Activated T-helper 2 cell treated with anti-CD3 and anti-CD28 coated beads, Interferon-gamma antibody, Interleukin-2, Interleukin-4, amounts not matched to agents 10 μg/mL and 5 μg/mL and 100 μg/mL, durations not matched to agents 14 hours and 24 hours and 36 hours (primary cell): ENCODE results near the gene SFN. TPM values are rescaled to one million over a fixed set of nuclear protein-coding genes. Genes with fewer than 3 reads are reported as not detected.
"Not testable (repeated sequence)": the region's sequence is repeated elsewhere in the genome, so short reads cannot be mapped to it uniquely, and the experiment has no call there.

Experiments
- DNase-seq: peaks from one replicate; pipeline ENCODE4 v3.0.0; 2021; ENCODE audit warnings: low spot score
- H3K27ac Mint-ChIP-seq: one replicate; pipeline ENCODE4 v1.8.0; 2021; ENCODE audit warnings: mixed read lengths
- H3K27me3 Mint-ChIP-seq: one replicate; pipeline ENCODE4 v1.8.0; 2021; ENCODE audit warnings: low read depth, mixed read lengths
- H3K36me3 Mint-ChIP-seq: one replicate; pipeline ENCODE4 v1.8.0; 2021; ENCODE audit warnings: low read depth, mixed read lengths
- H3K4me1 Mint-ChIP-seq: one replicate; pipeline ENCODE4 v1.8.0; 2021; ENCODE audit warnings: low read depth, mixed read lengths
- H3K4me3 Mint-ChIP-seq: one replicate; pipeline ENCODE4 v1.8.0; 2021; ENCODE audit warnings: low read depth, mild to moderate bottlenecking, moderate library complexity, mixed read lengths
- H3K9me3 Mint-ChIP-seq: one replicate; pipeline ENCODE4 v1.8.0; 2021; ENCODE audit warnings: mixed read lengths
- intact Hi-C: fragments of 100-400 bp; cut with micrococcal nuclease; formaldehyde crosslinking; loops from one replicate; pipeline ENCODE4 v1.15.1; 2023
- total RNA-seq: library from RNA; stranded (reverse); gene quantifications from 2 replicates; pipeline ENCODE4 v1.2.3, GENCODE V29; 2022

Gene SFN
- total RNA-seq, 1 donor from 2014 or later: 0.62 TPM

GRCh38 chr1:26861286-26861701 is 1.7 kb upstream of the SFN start:
- DNase-seq: no peak
- Mint-ChIP-seq H3K27me3 (no peaks in the 10 kb centered on the region), H3K4me1 (peaks cover 20% of the 10 kb centered on the region), H3K4me3 (no peak overlapping the region), H3K27ac (peak overlapping the region; percentile 28), H3K9me3 (no peaks in the 10 kb centered on the region), H3K36me3 (peaks cover 6% of the 10 kb centered on the region)
- intact Hi-C loops: loop anchor here (5.0 kb wide), 1 partner anchor 259 kb away; no protein-coding TSS in a partner anchor

- Mint-ChIP-seq H3K4me3 (no peak overlapping the region), H3K9me3 (no peaks in the 10 kb centered on the region), H3K36me3 (peaks cover 2% of the 10 kb centered on the region), H3K27me3 (no peaks in the 10 kb centered on the region), H3K4me1 (peaks cover 20% of the 10 kb centered on the region), H3K27ac (peak overlapping the region; percentile 5)
- intact Hi-C loops: loop anchor here (5.0 kb wide), 1 partner anchor 260 kb away; no protein-coding TSS in a partner anchor
- no peak for DNase-seq
These were observed 1.0 kb upstream of the SFN start for GRCh38 chr1:26861889-26862378.

GRCh38 chr1:26863685-26864077 is 732 bp downstream of the SFN start:
- Mint-ChIP-seq H3K4me1 (peaks cover 20% of the 10 kb centered on the region), H3K9me3 (no peaks in the 10 kb centered on the region), H3K4me3 (peak overlapping the region; percentile 93), H3K27me3 (no peaks in the 10 kb centered on the region), H3K27ac (no peak overlapping the region), H3K36me3 (no peaks in the 10 kb centered on the region)
- no peak for DNase-seq
- intact Hi-C loops: loop anchor here (5.0 kb wide), 1 partner anchor 261 kb away; no protein-coding TSS in a partner anchor

- Mint-ChIP-seq H3K36me3 (no peaks in the 10 kb centered on the region), H3K27ac (peak overlapping the region; percentile 90), H3K4me3 (peak overlapping the region; percentile 93), H3K27me3 (no peaks in the 10 kb centered on the region), H3K9me3 (no peaks in the 10 kb centered on the region), H3K4me1 (peaks cover 20% of the 10 kb centered on the region)
- intact Hi-C loops: loop anchor here (1.0 to 5.0 kb wide), 4 partner anchors 13 to 283 kb away; no protein-coding TSS in a partner anchor
- DNase-seq: peak; percentile 95
These were observed 1.9 kb downstream of the SFN start for GRCh38 chr1:26864610-26865480.

- H3K27ac Mint-ChIP-seq, DNase-seq, intact Hi-C loops: not testable (repeated sequence)
These were observed 10.1 kb downstream of the SFN start for GRCh38 chr1:26873097-26873496.

GRCh38 chr1:26874896-26875295 is 11.9 kb downstream of the SFN start:
- no peaks in the 10 kb centered on the region for H3K9me3 Mint-ChIP-seq
- DNase-seq: no peak
- H3K4me1 Mint-ChIP-seq: no peaks in the 10 kb centered on the region
- no peak overlapping the region for H3K27ac Mint-ChIP-seq
- no peaks in the 10 kb centered on the region for H3K27me3 Mint-ChIP-seq
- intact Hi-C loops: loop anchor here (5.0 kb wide), 3 partner anchors 48 to 273 kb away; partner anchors contain the start of gene ZDHHC18
- H3K36me3 Mint-ChIP-seq: peaks cover 29% of the 10 kb centered on the region
- no peak overlapping the region for H3K4me3 Mint-ChIP-seq

More at GRCh38 chr1:26873097-26873496, 10.1 kb downstream of the SFN start:
- not testable (repeated sequence) for H3K4me1 Mint-ChIP-seq, H3K27me3 Mint-ChIP-seq, H3K9me3 Mint-ChIP-seq, H3K4me3 Mint-ChIP-seq
- H3K36me3 Mint-ChIP-seq: peaks cover 17% of the 10 kb centered on the region

- Mint-ChIP-seq H3K27me3 (no peaks in the 10 kb centered on the region), H3K4me3 (no peak overlapping the region), H3K36me3 (peaks cover 38% of the 10 kb centered on the region), H3K27ac (no peak overlapping the region), H3K4me1 (no peaks in the 10 kb centered on the region), H3K9me3 (no peaks in the 10 kb centered on the region)
- DNase-seq: no peak
- intact Hi-C loops: loop anchor here (5.0 kb wide), 3 partner anchors 50 to 275 kb away; partner anchors contain the start of gene ZDHHC18
These were observed 14.4 kb downstream of the SFN start for GRCh38 chr1:26877326-26877725.

- no peak overlapping the region for H3K4me3 Mint-ChIP-seq
- H3K27me3 Mint-ChIP-seq: no peaks in the 10 kb centered on the region
- no peaks in the 10 kb centered on the region for H3K4me1 Mint-ChIP-seq
- intact Hi-C loops: loop anchor here (5.0 kb wide), 3 partner anchors 52 to 277 kb away; partner anchors contain the start of gene ZDHHC18
- H3K9me3 Mint-ChIP-seq: no peaks in the 10 kb centered on the region
- no peak for DNase-seq
- H3K27ac Mint-ChIP-seq: no peak overlapping the region
- peaks cover 62% of the 10 kb centered on the region for H3K36me3 Mint-ChIP-seq
These were observed 16.8 kb downstream of the SFN start for GRCh38 chr1:26879793-26880192.

GRCh38 chr1:26881611-26882010 is 18.7 kb downstream of the SFN start:
- H3K4me1 Mint-ChIP-seq, intact Hi-C loops, H3K9me3 Mint-ChIP-seq, DNase-seq, H3K27ac Mint-ChIP-seq, H3K27me3 Mint-ChIP-seq, H3K4me3 Mint-ChIP-seq: not testable (repeated sequence)
- peaks cover 63% of the 10 kb centered on the region for H3K36me3 Mint-ChIP-seq

GRCh38 chr1:26882696-26883463 is 19.9 kb downstream of the SFN start:
- Mint-ChIP-seq H3K36me3 (peaks cover 64% of the 10 kb centered on the region), H3K27ac (no peak overlapping the region), H3K27me3 (no peaks in the 10 kb centered on the region), H3K4me3 (no peak overlapping the region), H3K9me3 (no peaks in the 10 kb centered on the region), H3K4me1 (peaks cover 7% of the 10 kb centered on the region)
- no peak for DNase-seq
- intact Hi-C loops: no loop called here

- peak overlapping the region; percentile 20 for H3K4me3 Mint-ChIP-seq
- intact Hi-C loops: no loop called here
These were observed 24.2 kb downstream of the SFN start for GRCh38 chr1:26887125-26887524.

GRCh38 chr1:26888231-26888630 is 25.3 kb downstream of the SFN start:
- no peak for DNase-seq
- Mint-ChIP-seq H3K4me1 (peaks cover 27% of the 10 kb centered on the region), H3K27me3 (no peaks in the 10 kb centered on the region), H3K9me3 (no peaks in the 10 kb centered on the region), H3K4me3 (peak overlapping the region; percentile 99), H3K27ac (peak overlapping the region; percentile 30), H3K36me3 (peaks cover 70% of the 10 kb centered on the region)
- intact Hi-C loops: no loop called here

More at GRCh38 chr1:26887125-26887524, 24.2 kb downstream of the SFN start:
- Mint-ChIP-seq H3K4me1 (peaks cover 27% of the 10 kb centered on the region), H3K9me3 (no peaks in the 10 kb centered on the region), H3K36me3 (peaks cover 70% of the 10 kb centered on the region), H3K27me3 (no peaks in the 10 kb centered on the region), H3K27ac (peak overlapping the region; percentile 47)
- no peak for DNase-seq
